PC-9 (cell line): ENCODE measurements around the gene FIG4. TPM values are rescaled to one million over a fixed set of nuclear protein-coding genes. Genes with fewer than 3 reads are reported as not detected.

Source experiments
- BruUV-seq: library from RNA; stranded (reverse); fragments of 400-500 nt; replicated peaks from 2 replicates; lab custom pipeline; 2021; lab: Mats Ljungman, UMichigan
- CTCF ChIA-PET: fragments of 300-600 bp; sonication (Branson Sonifier 250); formaldehyde crosslinking; loops from one replicate; lab custom pipeline; 2022; ENCODE audit warnings: antibody characterized with exemption; lab: Charles Lee
- POLR2A ChIA-PET: fragments of 300-600 bp; sonication (Branson Sonifier 250); formaldehyde crosslinking; loops from one replicate; lab custom pipeline; 2022; ENCODE audit warnings: antibody characterized with exemption; ENCODE audit not compliant: unreplicated experiment; lab: Charles Lee
- DNase-seq, 2 experiments: peaks; one replicate each; pipeline versions ENCODE4 v3.0.0 to v3.0.0-alpha.2; 2015 to 2022; ENCODE audit warnings: mixed read lengths in 1 of 2
- H2AFZ ChIP-seq: fragments of 200-600 bp; sonication (generic); 2 replicates; pipeline ENCODE4 v1.8.1; 2017; ENCODE audit warnings: antibody characterized with exemption
- H3F3A ChIP-seq: fragments of 200-600 bp; sonication (generic); 2 replicates; pipeline ENCODE4 v1.8.1; 2017; ENCODE audit warnings: antibody characterized with exemption, mild to moderate bottlenecking, low read depth; ENCODE audit not compliant: insufficient read depth
- H3K27ac ChIP-seq: fragments of 200-600 bp; sonication (generic); 2 replicates; pipeline ENCODE4 v1.6.1; 2016; ENCODE audit warnings: mixed run types
- H3K27me3 ChIP-seq: fragments of 200-600 bp; sonication (generic); 2 replicates; pipeline ENCODE4 v1.6.1; 2016; ENCODE audit warnings: low read depth, mixed run types; ENCODE audit not compliant: insufficient read depth
- H3K36me3 ChIP-seq: fragments of 200-600 bp; sonication (generic); 2 replicates; pipeline ENCODE4 v1.6.1; 2016; ENCODE audit warnings: low read depth, mixed run types
- H3K4me1 ChIP-seq: fragments of 200-600 bp; sonication (generic); replicated peaks from 2 replicates; pipeline ENCODE4 v1.6.1; 2016; ENCODE audit warnings: mixed run types; ENCODE audit not compliant: insufficient read depth
- H3K4me2 ChIP-seq: fragments of 200-600 bp; sonication (generic); 2 replicates; pipeline ENCODE4 v1.6.1; 2017; ENCODE audit warnings: mixed run types
- H3K4me3 ChIP-seq: fragments of 200-600 bp; sonication (generic); 2 replicates; pipeline ENCODE4 v1.6.1; 2016; ENCODE audit warnings: mixed run types
- H3K79me2 ChIP-seq: fragments of 200-600 bp; sonication (generic); 2 replicates; pipeline ENCODE4 v1.6.1; 2017; ENCODE audit warnings: low read depth, mixed run types
- H3K9me2 ChIP-seq: fragments of 200-600 bp; sonication (generic); 2 replicates; pipeline ENCODE4 v1.8.1; 2017; ENCODE audit warnings: mild to moderate bottlenecking; ENCODE audit not compliant: insufficient read depth
- H3K9me3 ChIP-seq: fragments of 200-600 bp; sonication (generic); 2 replicates; pipeline ENCODE4 v1.8.1; 2016; ENCODE audit warnings: low read depth; ENCODE audit not compliant: insufficient read depth
- H4K20me1 ChIP-seq: fragments of 200-600 bp; sonication (generic); 2 replicates; pipeline ENCODE4 v1.8.1; 2017; ENCODE audit not compliant: insufficient read depth
- EZH2 ChIP-seq: fragments of 200-600 bp; sonication (generic); IDR thresholded peaks from 2 replicates; pipeline ENCODE4 v1.8.0; 2017; ENCODE audit warnings: antibody characterized with exemption, low read depth
- intact Hi-C: fragments of 100-400 bp; cut with micrococcal nuclease; formaldehyde crosslinking; loops from one replicate; pipeline ENCODE4 v1.10.0; 2022; ENCODE audit not compliant: unreplicated experiment
- total RNA-seq: library from RNA; stranded (reverse); gene quantifications from 2 replicates; pipeline ENCODE4 v1.2.3, GENCODE V29; 2021
- TF ChIP-seq, protein P1 (sequence below): fragments of 200-600 bp; sonication (generic); conservative IDR thresholded peaks from 2 replicates; pipeline ENCODE4 v1.6.1; 2017; ENCODE audit warnings: mixed run types, antibody characterized with exemption, mild to moderate bottlenecking, moderate library complexity

FIG4 gene
- total RNA-seq, 1 experiment from 2014 or later, result 16.5 TPM

DNA sequence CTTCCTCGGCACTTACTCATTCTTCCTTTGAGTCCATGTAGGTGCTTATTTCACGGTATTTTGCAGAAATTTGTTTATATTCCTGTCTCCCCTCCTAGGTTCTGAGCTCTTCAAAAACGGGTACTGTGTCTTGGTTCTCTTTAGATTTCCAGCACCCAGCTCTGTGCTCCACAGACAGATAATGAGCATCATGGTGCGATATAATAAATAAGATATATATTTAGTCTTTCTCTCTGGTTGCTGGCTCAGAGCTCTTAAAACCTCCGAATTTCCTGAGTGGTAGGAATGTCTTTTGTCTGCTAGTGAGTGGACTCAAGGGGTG, 179.0 kb downstream of the FIG4 start:
- BruUV-seq, result no TSS peak
- H3K27ac ChIP-seq, result no peak overlapping the region
- H3K27me3 ChIP-seq, result no peaks in the 10 kb centered on the region
- H3K36me3 ChIP-seq, result no peaks in the 10 kb centered on the region
- ChIA-PET POLR2A (no interaction called here), CTCF (no interaction called here)
- no peaks in the 10 kb centered on the region for H3K4me1 ChIP-seq
- no peaks in the 10 kb centered on the region for H4K20me1 ChIP-seq
- no peak for DNase-seq
- H3K9me3 ChIP-seq, result no peaks in the 10 kb centered on the region
- no peaks in the 10 kb centered on the region for H3K9me2 ChIP-seq
- intact Hi-C loops, result no loop called here
- H2AFZ ChIP-seq, result no peak overlapping the region
- no peak overlapping the region for H3K4me2 ChIP-seq
- no peak overlapping the region for H3K4me3 ChIP-seq
- no peak for TF ChIP-seq EZH2
- TF ChIP-seq, protein P1, sequence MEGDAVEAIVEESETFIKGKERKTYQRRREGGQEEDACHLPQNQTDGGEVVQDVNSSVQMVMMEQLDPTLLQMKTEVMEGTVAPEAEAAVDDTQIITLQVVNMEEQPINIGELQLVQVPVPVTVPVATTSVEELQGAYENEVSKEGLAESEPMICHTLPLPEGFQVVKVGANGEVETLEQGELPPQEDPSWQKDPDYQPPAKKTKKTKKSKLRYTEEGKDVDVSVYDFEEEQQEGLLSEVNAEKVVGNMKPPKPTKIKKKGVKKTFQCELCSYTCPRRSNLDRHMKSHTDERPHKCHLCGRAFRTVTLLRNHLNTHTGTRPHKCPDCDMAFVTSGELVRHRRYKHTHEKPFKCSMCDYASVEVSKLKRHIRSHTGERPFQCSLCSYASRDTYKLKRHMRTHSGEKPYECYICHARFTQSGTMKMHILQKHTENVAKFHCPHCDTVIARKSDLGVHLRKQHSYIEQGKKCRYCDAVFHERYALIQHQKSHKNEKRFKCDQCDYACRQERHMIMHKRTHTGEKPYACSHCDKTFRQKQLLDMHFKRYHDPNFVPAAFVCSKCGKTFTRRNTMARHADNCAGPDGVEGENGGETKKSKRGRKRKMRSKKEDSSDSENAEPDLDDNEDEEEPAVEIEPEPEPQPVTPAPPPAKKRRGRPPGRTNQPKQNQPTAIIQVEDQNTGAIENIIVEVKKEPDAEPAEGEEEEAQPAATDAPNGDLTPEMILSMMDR, result no peak
- H3F3A ChIP-seq, result no peaks in the 10 kb centered on the region
- H3K79me2 ChIP-seq, result no peaks in the 10 kb centered on the region

DNA sequence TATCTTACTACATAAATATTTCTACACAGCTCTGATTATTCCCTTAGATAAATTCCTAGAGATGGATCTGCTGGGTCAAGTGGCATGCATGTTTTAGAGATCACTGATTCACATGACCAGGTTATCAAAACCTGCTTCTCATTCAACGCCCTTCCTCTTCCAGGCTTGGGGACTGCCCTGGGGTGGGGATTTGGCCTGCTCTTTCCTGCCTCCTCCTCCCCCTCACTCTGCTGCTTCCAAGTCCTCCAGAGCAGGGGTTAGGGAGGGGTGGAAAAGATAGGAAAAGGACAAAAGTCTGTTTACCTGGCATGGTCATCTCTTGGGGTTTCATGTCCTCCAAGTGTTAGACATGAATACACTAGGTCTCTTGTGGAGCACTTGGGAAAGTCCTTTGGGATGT, 181.5 kb downstream of the FIG4 start:
- intact Hi-C loops, result no loop called here
- DNase-seq, result no peak
- Histone ChIP-seq H3F3A (no peaks in the 10 kb centered on the region), H3K27me3 (no peaks in the 10 kb centered on the region), H3K27ac (no peak overlapping the region), H3K36me3 (no peaks in the 10 kb centered on the region), H3K9me2 (no peaks in the 10 kb centered on the region), H3K79me2 (no peaks in the 10 kb centered on the region), H3K9me3 (no peaks in the 10 kb centered on the region), H2AFZ (no peak overlapping the region), H3K4me1 (peaks cover 6% of the 10 kb centered on the region), H3K4me3 (no peak overlapping the region), H4K20me1 (no peaks in the 10 kb centered on the region), H3K4me2 (no peak overlapping the region)
- BruUV-seq, result no TSS peak
- ChIA-PET CTCF (no interaction called here), POLR2A (no interaction called here)
- TF ChIP-seq, protein P1, result no peak

DNA sequence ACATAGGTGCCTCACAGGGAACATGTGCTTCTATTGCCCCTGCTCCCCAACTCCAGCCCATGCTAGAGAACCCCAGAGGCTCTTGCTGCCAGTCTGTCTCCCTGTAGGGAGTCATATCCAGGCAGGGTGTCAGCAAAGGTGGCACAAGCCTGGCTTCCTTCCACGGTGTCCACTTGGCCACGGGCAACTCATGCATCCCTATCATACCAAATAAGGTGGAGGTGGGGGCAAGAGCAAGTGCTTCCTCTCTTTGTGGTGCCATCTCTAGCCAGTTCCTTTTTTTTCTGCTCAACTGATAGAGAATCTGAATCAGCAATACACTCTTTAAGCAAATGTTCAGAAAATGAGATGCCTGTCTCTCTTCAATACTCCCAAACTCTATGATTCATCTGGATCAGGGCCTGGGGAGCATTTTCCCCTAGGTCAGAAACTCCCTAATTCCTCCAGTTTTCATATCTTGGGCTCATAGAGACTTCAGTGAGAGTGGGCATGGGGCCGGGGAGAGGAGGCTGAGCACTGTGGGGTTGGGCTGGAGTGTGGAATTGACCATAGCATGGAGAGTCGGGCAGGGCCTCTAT, 182.0 kb downstream of the FIG4 start:
- Histone ChIP-seq H3K9me3 (no peaks in the 10 kb centered on the region), H3K4me1 (peaks cover 11% of the 10 kb centered on the region), H3K79me2 (no peaks in the 10 kb centered on the region), H3K4me3 (no peak overlapping the region), H2AFZ (no peak overlapping the region), H3F3A (peaks cover 2% of the 10 kb centered on the region; the same call in 1 of the 2 replicates), H3K27ac (no peak overlapping the region), H3K27me3 (no peaks in the 10 kb centered on the region), H3K4me2 (no peak overlapping the region), H3K36me3 (no peaks in the 10 kb centered on the region), H3K9me2 (no peaks in the 10 kb centered on the region), H4K20me1 (no peaks in the 10 kb centered on the region)
- BruUV-seq, result no TSS peak
- TF ChIP-seq, protein P1, result no peak
- no peak for TF ChIP-seq EZH2
- intact Hi-C loops, result no loop called here
- DNase-seq, result no peak
- POLR2A ChIA-PET, result no interaction called here
- CTCF ChIA-PET, result no interaction called here
